HG02678 (cell line): Measurements from ENCODE around the gene HIGD1A.

Experiments used
- ATAC-seq: cut with Tn5 transposase; IDR thresholded peaks from one replicate; pipeline ENCODE4 v1.9.1; 2021; ENCODE audit warnings: mild to moderate bottlenecking, moderate library complexity; ENCODE audit not compliant: unreplicated experiment

Gene HIGD1A

GRCh38 chr3:42801784-42802183 lies 2.5 kb downstream of the HIGD1A start:
- ATAC-seq: no peak

- no peak for ATAC-seq
These were observed 3.2 kb downstream of the HIGD1A start for GRCh38 chr3:42801048-42801620.

GRCh38 chr3:42800251-42800650 lies 4.0 kb downstream of the HIGD1A start:
- ATAC-seq: no peak

GRCh38 chr3:42799376-42799775 lies 4.9 kb downstream of the HIGD1A start:
- no peak for ATAC-seq

DNA sequence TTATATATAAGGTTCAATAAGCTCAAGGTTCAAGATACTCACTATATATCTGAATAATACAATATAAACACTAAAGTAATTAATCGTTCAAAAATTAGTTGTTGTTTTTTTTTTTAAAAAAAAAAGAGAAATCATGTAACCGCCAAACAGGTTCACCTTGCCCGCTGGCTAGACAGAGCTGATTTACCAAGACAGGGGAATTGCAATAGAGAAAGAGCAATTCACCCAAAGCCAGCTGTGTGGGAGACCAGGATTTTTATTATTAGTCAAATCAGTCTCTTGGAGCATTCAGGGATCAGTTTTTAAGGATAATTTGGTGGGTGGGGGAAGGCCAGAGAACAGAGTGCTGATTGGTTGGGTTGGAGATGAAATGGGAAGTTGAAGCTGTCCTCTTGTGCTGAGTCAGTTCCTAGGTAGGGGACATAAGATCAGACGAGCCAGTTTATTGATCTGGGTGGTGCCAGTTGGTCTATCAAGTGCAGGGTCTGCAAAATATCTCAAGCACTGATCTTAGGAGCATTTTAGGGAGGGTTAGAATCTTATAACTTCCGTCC lies 7.9 kb downstream of the HIGD1A start:
- no peak for ATAC-seq

DNA sequence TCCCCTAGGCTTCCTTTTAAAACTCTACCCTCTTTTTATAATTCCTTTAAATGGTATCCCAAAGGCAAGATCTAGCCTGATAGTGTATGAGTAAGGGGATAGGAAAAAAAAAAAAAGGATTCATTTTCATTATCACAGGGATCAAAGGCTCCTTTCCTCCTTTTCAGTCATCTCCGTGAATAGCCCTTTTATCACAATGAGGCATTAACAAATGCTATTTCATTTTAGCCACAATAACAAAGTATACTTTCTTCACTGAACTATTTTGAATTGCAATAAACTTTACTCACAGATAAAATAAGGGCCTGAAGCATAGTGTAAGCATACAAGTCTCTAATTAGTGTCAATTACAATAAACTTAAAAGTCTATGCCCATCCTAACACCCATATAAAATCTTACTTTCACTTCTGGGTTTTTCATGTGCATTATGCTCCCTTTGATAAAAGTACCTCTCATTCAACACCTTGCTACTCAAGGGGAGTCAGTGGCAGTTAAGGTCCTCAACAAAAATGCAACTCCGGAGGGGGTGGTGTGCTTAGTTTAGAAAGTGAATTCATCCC lies 8.6 kb downstream of the HIGD1A start:
- ATAC-seq: no peak

DNA sequence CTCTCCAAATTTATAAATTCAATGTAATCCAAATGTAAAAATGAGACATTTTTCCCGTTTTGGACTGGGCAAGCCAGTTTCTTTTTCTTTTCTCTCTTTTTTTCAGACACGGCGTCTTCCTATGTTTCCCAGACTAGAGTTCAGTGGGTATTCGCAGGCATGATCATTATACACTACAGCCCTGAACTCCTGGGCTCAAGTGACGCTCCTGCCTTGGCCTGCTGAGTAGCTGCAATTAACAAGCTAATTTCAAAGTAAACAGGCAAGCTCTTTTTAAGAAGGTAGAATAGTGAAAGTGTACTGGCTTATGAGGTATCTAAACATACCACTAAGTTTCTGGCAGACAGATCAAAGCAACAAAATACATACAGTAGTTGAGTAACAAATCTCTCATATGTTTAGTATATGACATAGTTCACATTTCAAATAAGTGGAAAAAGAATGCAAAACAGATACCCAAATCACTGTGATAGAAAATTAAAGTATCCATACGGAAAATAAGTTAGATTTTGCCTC lies 13.5 kb downstream of the HIGD1A start:
- no peak for ATAC-seq

DNA sequence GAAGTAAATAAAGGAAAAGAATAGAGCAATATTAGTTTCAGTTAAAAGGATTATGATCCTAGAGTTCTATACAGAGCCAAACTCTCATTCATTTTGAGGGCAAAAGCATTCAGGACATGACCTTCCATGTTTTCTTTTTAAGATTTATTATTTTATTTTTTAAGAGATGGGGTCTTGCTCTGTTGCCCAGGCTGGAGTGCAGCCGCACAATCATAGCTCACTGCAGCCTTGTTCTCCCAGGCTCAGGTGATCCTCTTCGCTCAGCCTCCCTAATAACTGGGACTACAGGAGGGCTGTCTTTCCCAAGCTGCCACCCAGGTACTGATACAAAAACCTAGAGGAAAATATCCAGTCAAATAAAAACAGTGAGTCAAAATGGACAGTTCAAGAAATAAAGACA lies 17.7 kb downstream of the HIGD1A start:
- no peak for ATAC-seq

DNA sequence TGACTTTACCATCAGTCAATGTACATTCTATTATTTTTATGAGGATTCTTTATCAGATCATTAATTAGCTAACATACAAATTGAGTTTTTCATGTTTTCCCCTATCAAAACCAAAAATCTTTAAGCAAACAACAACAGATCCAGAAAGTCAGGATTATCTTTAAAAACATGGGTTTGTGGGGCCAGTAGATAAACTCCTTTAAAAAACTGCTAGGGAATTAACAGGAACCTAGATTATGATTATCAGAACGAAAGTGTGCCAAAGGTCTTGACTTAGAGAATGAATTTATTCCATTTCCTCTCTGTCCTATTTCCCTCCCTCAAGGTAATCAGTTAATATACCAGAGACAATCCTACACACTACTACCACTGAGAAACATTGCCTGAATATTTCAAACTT lies 18.1 kb downstream of the HIGD1A start:
- no peak for ATAC-seq

DNA sequence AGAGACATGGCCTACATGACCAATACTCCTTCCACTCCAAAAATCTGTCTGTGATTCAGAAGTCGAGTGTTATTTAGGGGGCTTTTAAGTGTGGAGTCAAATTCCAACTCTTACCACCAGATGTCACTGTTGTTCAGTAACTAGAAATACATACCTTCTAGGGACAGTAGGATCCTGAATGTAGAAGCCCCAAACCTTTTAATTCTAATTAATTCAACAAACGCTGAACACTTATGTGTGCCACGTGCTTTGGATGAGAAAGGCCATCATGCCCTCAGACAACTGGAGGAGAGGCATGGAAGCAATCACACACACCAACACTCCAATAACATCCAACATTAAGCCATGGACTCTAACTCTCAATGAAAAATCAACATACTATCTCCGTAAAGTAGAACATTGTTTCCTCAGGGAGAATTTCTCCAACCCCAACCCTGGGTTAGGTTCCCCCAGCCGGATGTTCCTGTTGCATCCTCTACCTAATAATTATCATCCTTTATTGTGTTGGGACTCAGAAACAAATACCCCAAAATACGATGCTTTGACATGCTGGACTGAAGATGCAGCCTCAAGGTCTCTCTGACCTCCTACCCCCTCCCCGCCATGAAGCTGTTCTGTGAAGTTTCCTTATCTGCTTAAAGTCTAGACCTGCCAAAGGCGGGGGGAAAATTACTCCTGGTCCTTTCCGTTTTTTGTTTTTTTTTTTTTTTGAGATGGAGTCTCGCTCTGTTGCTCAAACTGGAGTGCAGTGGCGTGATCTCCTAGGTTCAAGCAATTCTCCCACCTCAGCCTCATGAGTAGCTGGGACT lies 23.2 kb downstream of the HIGD1A start:
- ATAC-seq: no peak

- ATAC-seq: no peak
These were observed 23.9 kb downstream of the HIGD1A start for GRCh38 chr3:42780398-42780797.

DNA sequence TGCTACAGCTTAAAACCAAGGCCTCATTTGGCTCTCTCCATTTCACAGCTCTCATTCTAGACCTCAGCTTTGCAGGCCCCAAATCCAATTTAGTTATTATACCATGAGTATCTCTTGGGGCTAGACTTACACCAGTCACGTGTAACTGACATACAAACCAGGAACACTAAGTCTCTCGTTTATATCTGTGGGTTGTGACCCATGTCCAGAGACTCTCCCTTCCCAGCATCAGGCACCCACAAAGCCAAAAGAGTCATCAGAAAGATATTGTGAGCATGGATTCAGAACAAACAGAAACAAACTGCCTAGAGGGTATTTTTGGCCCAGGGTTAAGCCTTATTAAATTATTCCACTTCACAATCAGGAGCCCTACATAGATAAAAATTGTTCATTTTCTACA lies 25.6 kb downstream of the HIGD1A start:
- ATAC-seq: no peak

GRCh38 chr3:42773409-42773751 lies 30.9 kb downstream of the HIGD1A start:
- peak; percentile 13 for ATAC-seq

DNA sequence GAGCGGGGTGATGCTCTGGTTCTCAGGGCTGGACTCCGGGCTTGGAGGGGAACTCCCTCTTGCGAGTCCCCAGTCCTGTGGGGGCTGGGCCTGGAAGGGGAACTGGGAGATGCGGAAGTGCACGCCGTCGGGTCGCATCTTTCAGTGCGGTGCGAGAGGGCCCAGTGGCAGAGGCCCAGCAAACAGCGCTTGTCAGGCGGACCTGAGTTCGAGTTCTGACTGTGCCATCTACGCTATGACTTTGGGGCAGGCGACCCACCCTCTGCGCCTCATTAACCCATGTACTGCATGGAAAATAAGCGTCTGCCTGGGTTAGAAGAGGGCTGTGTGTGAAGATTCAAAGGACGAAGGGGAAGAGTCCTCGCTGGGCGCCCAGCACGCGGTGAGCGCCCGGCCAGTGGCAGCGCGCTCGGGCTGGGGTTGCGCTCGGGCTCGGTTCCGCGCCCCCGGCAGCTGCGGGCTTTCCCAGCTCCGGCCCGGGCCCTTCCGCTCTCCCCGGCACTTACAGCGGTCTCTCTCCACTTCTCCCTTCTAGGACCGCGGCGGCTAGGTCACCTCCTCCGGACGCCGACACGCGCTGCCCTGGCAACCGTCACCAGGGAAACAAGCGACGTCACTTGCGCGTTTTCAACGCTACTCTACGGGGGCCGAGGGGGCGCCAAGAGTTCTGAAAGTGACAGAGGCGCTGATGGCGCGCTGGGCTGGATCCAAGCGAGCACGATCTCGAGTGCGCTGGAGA lies 31.5 kb downstream of the HIGD1A start, which contains the start of gene CCDC13:
TSS of gene CCDC13 (minus strand) at position 584 of the 739 bp plus-strand sequence. CDS start 14,908 bp downstream, outside the sequence.
- peak; percentile 98 for ATAC-seq

- no peak for ATAC-seq
These were observed 33.0 kb downstream of the HIGD1A start for GRCh38 chr3:42771271-42771670.

GRCh38 chr3:42769477-42770131 lies 34.7 kb downstream of the HIGD1A start:
- ATAC-seq: no peak

- no peak for ATAC-seq
These were observed 39.6 kb downstream of the HIGD1A start for GRCh38 chr3:42764561-42765295.

GRCh38 chr3:42764115-42764514 lies 40.2 kb downstream of the HIGD1A start:
- ATAC-seq: no peak

- ATAC-seq: no peak
These were observed 41.3 kb downstream of the HIGD1A start for GRCh38 chr3:42763021-42763420.
